Amniotic epithelial cell (primary cell): ENCODE data around the gene SBNO2.
"Not testable (repeated sequence)": the region's sequence is repeated elsewhere in the genome, so short reads cannot be mapped to it uniquely, and the experiment has no call there.

Experiments used
- DNase-seq: peaks from one replicate; pipeline ENCODE4 v3.0.0-alpha.2; 2010; ENCODE audit warnings: low read depth

Gene SBNO2

DNA sequence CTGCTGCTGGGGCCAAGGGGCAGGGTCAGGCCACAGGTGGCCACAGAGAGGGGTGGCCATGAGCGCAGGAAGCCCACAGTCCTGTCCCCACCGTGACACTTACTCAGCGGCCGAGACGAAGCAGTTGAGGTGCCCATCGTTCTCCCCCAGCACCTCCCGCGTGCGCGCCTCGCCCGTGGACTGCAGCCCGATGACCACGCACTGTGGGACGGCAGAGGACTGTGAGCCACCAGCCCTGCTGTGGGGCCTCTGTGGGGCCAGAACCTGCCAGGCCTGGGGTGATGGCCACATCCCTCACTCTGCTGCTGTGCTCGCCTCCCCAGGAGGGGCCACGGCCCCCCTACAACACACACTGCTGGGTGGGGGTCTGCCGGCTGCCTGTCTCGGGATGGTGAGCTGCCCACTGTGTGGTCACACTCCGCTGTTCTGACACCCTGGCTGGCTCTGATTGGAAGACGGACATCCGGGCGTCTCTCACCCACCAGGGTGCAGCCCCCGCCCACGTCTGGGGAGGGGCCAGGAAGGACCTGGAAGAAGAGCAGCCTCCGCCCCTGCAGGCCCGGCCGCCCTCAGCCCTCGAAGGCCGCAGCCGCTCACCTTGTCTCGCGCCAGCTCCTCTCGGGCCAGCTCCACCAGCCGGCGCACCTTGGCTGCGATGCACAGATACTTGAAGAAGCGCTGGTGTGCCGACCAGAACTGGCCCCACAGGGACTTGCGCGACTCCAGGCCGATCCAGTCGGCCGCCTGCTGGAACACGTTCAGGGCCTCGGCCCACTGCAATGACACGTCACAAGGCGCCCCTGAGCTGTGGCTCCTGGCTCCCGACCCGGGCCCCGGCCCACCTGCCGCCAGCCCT is 57.1 kb downstream of the SBNO2 start:
- DNase-seq = no peak

DNA sequence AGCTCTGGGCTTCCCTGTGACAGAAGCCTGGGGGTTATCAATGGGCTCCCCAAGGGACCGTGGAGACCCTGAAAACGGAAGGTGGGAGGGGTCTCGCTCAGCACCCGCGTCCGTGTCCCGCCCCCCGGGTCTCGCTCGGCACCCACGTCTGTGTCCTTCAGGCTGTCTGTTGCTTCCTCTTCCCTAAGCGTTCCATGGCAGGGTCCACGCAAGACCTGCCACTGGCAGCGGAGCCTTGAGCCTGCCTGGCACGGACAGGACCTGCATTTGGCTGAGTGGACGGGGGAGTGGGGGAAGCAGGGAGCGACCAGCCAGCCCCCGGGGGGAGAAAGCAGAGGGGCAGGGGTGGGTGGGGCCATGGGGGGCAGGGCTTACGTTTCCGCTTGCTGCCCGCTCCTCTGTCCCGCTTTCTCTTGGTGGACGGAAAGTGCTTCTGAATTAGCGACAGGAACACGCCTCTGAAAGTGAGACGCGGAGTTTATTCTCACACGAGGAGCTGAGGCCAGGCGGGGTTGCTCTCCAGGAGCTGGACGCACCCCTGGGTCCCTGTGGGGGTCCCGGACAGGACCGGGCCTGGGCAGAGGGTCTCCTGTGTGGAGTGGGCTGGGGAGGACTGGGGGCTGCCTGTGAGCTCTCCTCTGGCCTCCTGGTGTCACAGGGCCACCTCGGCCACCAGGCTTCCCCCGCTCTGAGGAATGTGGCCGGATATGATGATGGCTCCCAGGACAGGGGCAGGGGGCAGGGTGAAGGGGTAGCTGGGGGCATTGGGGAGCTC is 58.2 kb downstream of the SBNO2 start:
- DNase-seq = no peak

GRCh38 chr19:1114728-1115127 is 59.3 kb downstream of the SBNO2 start:
- not testable (repeated sequence) for DNase-seq

GRCh38 chr19:1113986-1114483 is 60.0 kb downstream of the SBNO2 start:
- DNase-seq = no peak

GRCh38 chr19:1113030-1113985 is 60.8 kb downstream of the SBNO2 start:
- peak; percentile 92 for DNase-seq

- peak; percentile 68 for DNase-seq
Observed at GRCh38 chr19:1112268-1113029, 61.6 kb downstream of the SBNO2 start.

- DNase-seq = no peak
Observed at GRCh38 chr19:1111641-1112267, 62.3 kb downstream of the SBNO2 start.

- DNase-seq = no peak
Observed at GRCh38 chr19:1110809-1111640, 63.0 kb downstream of the SBNO2 start.

DNA sequence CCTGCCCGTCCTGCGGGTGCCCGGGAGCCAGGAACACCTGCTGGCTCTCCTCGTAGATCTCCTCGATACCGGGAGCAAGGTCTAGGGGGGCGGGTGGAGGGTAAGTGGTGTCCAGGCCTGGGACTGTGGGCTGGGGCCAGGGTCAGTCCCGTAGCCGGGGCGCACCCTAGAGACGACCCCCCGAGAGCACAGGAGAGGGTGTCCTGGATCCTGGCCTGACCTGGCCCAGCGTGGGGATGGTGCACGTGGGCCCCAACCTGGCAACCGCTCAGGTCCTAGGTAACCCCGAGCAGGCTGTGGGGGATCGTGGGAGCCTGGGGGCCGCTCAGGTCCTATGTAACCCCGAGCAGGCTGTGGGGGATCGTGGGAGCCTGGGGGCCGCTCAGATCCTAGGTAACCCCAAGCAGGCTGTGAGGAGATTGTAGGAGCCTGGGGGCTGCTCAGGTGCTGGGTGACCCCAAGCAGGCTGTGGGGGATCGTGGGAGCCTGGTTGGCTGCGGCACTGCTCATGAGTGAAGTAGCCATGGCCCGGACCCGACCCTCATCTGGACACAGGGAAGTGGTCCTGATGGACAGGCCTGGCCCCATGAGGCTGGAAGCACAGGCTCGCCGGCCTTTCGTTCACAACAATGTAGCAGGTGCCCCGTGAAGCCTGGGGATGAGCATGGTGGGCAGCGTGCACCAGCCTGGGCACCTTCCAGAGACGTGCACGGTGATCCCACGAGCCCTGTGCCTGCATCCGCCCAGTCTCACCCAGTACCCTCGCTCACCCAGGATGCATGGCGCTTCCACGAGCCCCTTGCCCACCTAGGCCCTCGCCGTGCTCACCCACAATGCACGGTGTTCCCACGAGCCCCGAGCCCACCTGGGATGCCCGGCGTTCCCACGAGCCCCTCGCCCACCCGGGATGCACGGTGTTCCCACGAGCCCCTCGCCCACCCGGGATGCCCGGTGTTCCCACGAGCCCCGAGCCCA is 64.1 kb downstream of the SBNO2 start:
- DNase-seq = no peak

DNA sequence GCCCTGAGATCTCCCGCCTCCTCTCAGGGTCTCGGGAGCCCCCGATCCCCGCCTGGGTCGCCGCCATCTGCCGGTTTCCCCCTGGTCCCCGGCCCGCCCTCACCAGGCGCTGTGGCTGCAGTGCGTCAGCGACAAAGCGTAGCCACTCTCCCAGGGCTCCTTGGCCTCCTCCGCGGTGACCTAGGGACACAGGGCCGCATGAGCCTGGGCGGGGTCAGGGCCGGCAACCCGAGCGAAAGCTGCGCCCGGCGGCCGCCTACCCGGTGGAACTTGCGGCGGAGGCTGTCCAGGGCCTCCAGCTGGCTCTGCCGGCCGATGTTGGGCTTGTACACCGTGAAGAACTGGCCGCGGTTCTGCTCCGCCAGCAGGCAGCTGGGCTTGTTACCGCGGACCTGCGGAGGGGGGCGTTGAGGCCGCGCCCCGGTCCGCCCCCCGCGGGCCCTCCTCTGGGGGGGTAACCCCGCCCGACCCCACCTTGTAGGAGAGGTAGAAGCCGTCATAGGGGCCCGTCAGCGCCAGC is 65.0 kb downstream of the SBNO2 start:
- DNase-seq = no peak

GRCh38 chr19:1108291-1109031 is 65.6 kb downstream of the SBNO2 start:
- no peak for DNase-seq

- DNase-seq = no peak
Observed at GRCh38 chr19:1107661-1108261, 66.3 kb downstream of the SBNO2 start.

DNA sequence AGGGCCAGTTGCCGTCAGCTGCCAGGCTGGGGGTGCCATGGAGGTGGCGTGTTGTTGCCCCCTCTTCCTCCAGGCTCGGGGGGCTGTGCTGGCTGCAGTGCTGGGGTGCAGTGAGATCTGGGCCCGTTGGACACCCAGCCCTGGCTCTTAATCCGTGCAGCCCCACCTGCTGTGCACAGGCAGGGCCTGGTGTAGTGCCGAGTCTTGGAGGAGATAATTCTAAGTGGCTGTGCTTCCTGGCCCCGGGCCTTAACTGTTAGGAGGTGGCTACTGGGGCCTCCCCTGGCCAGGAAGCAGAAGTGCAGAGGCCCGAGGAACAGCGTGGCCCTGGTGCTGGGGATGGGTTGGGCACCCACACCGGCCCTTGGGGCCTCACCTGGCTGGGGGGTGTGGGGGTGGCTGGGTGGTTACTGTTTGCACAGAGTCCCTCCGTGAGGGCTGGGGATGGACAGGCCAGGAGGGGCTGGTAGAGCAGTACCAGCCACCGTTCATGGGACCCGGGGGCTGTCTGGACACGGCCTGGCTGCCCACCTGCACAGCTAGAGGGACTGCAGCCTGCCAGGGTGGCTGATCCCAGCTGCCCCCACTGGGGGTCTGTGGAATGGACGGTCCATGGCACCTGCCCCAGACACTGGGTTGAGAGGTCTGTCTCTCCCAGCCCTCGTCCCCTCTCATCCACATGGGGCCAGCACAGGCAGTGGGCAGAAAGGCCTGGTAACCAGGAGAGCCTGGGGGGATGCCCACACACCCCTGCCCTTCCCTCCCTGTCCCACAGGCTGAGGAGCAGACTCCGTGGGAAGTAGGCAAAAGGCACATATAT is 67.0 kb downstream of the SBNO2 start:
- DNase-seq = peak; percentile 57

DNA sequence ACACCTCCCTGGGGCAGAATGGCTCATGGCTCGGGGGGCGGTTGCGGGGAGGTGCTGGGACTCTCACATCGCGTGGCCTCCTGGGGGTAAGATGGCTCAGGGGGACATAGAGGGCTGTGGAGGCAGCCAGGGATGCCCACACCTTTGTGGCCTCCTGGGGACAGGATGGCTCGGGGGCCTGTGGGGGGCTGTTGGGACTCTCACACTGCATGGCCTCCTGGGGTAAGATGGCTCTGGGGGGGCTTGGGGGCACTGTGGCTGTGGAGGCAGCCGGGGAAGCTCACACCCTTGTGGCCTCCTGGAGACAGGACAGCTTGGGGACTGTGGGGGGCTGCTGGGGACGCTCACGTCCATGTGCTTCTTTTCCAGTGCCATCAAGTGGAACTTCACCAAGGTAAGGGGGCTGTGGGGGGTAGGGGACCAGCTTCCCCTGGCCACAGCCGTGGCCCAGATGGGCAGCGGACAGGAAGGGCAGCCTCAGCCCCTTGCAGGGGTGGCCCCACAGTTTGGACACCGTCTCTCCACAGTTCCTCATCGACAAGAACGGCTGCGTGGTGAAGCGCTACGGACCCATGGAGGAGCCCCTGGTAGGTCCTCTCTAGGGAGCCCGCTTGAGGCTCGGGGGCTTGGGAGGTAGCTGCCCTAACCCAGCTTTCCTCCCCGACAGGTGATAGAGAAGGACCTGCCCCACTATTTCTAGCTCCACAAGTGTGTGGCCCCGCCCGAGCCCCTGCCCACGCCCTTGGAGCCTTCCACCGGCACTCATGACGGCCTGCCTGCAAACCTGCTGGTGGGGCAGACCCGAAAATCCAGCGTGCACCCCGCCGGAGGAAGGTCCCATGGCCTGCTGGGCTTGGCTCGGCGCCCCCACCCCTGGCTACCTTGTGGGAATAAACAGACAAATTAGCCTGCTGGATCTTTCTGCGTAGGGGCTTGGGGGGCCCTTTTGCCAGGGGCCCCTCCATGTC is 67.9 kb downstream of the SBNO2 start:
- no peak for DNase-seq
